ENCODE measurements around the gene C1orf21. TPM values are rescaled to one million over a fixed set of nuclear protein-coding genes. Genes with fewer than 3 reads are reported as not detected.

The C1orf21 gene
- total and polyA plus RNA-seq, 2 donors (not counting 3 experiments of a cell fraction or from before 2014, with no cell fraction given): 0.79 to 8.5 TPM

DNA sequence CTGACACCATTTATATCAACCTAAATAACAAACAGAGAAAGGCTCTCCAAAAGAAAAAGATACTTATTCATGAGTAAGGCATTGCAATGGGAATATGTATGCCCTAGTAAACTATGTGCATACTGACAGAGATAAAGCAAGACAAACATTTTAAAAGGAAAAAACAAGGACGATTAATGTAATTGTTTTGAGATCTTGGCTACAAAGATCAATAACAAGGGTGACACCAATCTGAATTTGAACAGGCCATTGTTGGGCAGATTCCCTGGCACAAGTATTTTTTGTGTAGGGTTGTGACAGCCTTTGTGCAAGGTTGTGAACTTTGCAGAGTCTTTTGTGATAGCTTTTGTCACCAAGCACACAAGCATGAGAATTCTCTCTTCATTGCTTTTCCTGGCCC, 282.6 kb downstream of the C1orf21 start:
- no peaks in the 10 kb centered on the region for H3K4me1 ChIP-seq (ENCODE audit: control insufficient read depth, extremely low read depth, insufficient read depth, low read length)
- no peak overlapping the region for H2AFZ ChIP-seq (ENCODE audit: low read depth, low read length)
- H3K36me3 ChIP-seq (ENCODE audit: control insufficient read depth in 2 of 2, extremely low read depth in 1 of 2, insufficient read depth in 2 of 2, low read length in 2 of 2): no peaks in the 10 kb centered on the region
- no peak overlapping the region for H3K4me2 ChIP-seq (ENCODE audit: insufficient read depth, low read length)
- no peak overlapping the region for H3K27ac ChIP-seq (ENCODE audit: insufficient read depth, low read depth, low read length)
- H3K9ac ChIP-seq (replicated peaks; ENCODE audit: extremely low read depth, insufficient read depth, low read length): no peak overlapping the region
- no peak for FAIRE-seq
- H3K27me3 ChIP-seq (ENCODE audit: control insufficient read depth in 2 of 2, insufficient read depth in 2 of 2, low read length in 2 of 2): peaks cover 9 to 22% of the 10 kb centered on the region in 2 experiments
- POLR2A ChIA-PET: no interaction called here
- no peak for DNase-seq (ENCODE audit: low read depth, low spot score)
- no peaks in the 10 kb centered on the region for H3K79me2 ChIP-seq (ENCODE audit: control insufficient read depth, insufficient read depth, low read length)
- intact Hi-C loops (cut with micrococcal nuclease): loop anchor here (10.0 kb wide), 1 partner anchor 1035 kb away; the partner anchor contains the start of gene ARPC5
- dilution Hi-C loops (cut with MboI; ENCODE audit: extremely low pct_ligation_motif_present, low sequenced_read_pairs): no loop called here
- no peak overlapping the region for H3K4me3 ChIP-seq (replicated peaks in 1 of 3; ENCODE audit: insufficient read depth in 1 of 3, low read depth in 1 of 3, low read length in 3 of 3)
- CTCF ChIA-PET: interaction anchor here (1.4 to 2.0 kb wide), 3 partner anchors 8 to 9 kb away, joined by 4 to 7 read pairs (median 4); no protein-coding TSS in a partner anchor
- H4K20me1 ChIP-seq (replicated peaks; ENCODE audit: control insufficient read depth, extremely low read depth, insufficient read depth, low read length): no peaks in the 10 kb centered on the region
- H3K9me3 ChIP-seq (replicated peaks; ENCODE audit: control insufficient read depth, insufficient read depth, low read length): no peaks in the 10 kb centered on the region
- no peak for TF ChIP-seq FOS (IDR thresholded peaks at IDR 0.05; ENCODE audit: borderline replicate concordance, insufficient read depth, low read length)
- no peak for TF ChIP-seq POLR2A (IDR thresholded peaks at IDR 0.05; ENCODE audit: low read depth, low read length)
- no peak for TF ChIP-seq POLR2AphosphoS5 (IDR thresholded peaks at IDR 0.05; ENCODE audit: insufficient read depth, low read depth, low read length)
- TF ChIP-seq, protein P1, sequence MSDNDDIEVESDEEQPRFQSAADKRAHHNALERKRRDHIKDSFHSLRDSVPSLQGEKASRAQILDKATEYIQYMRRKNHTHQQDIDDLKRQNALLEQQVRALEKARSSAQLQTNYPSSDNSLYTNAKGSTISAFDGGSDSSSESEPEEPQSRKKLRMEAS (IDR thresholded peaks at IDR 0.05; ENCODE audit: insufficient read depth, insufficient read length): no peak
- no peak for TF ChIP-seq EZH2 (IDR thresholded peaks at IDR 0.05; ENCODE audit: borderline replicate concordance, low read depth, low read length, severe bottlenecking)
- TF ChIP-seq GATA2 (IDR thresholded peaks at IDR 0.05; ENCODE audit: insufficient read depth, insufficient read length, low read depth, low read length): no peak
- no peak for TF ChIP-seq JUN (IDR thresholded peaks at IDR 0.05; ENCODE audit: borderline replicate concordance, insufficient read depth, insufficient read length, low read depth)
- TF ChIP-seq, protein P2, sequence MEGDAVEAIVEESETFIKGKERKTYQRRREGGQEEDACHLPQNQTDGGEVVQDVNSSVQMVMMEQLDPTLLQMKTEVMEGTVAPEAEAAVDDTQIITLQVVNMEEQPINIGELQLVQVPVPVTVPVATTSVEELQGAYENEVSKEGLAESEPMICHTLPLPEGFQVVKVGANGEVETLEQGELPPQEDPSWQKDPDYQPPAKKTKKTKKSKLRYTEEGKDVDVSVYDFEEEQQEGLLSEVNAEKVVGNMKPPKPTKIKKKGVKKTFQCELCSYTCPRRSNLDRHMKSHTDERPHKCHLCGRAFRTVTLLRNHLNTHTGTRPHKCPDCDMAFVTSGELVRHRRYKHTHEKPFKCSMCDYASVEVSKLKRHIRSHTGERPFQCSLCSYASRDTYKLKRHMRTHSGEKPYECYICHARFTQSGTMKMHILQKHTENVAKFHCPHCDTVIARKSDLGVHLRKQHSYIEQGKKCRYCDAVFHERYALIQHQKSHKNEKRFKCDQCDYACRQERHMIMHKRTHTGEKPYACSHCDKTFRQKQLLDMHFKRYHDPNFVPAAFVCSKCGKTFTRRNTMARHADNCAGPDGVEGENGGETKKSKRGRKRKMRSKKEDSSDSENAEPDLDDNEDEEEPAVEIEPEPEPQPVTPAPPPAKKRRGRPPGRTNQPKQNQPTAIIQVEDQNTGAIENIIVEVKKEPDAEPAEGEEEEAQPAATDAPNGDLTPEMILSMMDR (IDR thresholded peaks at IDR 0.05; ENCODE audit: extremely low read depth in 1 of 2, insufficient read depth in 1 of 2, low read depth in 1 of 2, low read length in 2 of 2): no peak
- no peak for TF ChIP-seq MYC (IDR thresholded peaks at IDR 0.05; ENCODE audit: low read depth, low read length)
- no TSS peak for BruUV-seq (replicated peaks)
- no peaks in the 10 kb centered on the region for H3K9me1 ChIP-seq (replicated peaks; ENCODE audit: control insufficient read depth, extremely low read depth, insufficient read depth, low read length)
